Keratinocyte (primary cell): ENCODE results near the gene AP1S3. TPM values are rescaled to one million over a fixed set of nuclear protein-coding genes. Genes with fewer than 3 reads are reported as not detected.
"Not testable (repeated sequence)": the region's sequence is repeated elsewhere in the genome, so short reads cannot be mapped to it uniquely, and the experiment has no call there.

Experiments used
- DNase-seq: peaks from one replicate; pipeline ENCODE4 v3.0.0-alpha.2; 2011; ENCODE audit warnings: low read depth, missing footprints, low spot score
- FAIRE-seq: peaks from 2 replicates; lab custom pipeline; 2011; peaks lifted over from hg19 to GRCh38; lab: Jason Lieb, UNC
- H2AFZ ChIP-seq: 2 replicates; pipeline ENCODE4 v1.6.0; 2012; ENCODE audit warnings: low read length, control low read depth, inconsistent platforms; ENCODE audit not compliant: control insufficient read depth
- H3K27ac ChIP-seq: 2 replicates; pipeline ENCODE4 v1.5.1; 2011; ENCODE audit warnings: low read length; ENCODE audit not compliant: control insufficient read depth, insufficient read depth
- H3K27me3 ChIP-seq: 3 replicates; pipeline ENCODE4 v1.6.0; 2011; ENCODE audit warnings: low read length; ENCODE audit not compliant: control insufficient read depth, insufficient read depth; ENCODE audit errors: extremely low read depth
- H3K36me3 ChIP-seq, 2 experiments: 2 replicates in 1 of 2; 3 replicates in 1 of 2; pipeline ENCODE4 v1.5.1; 2011; ENCODE audit warnings: low read length in 2 of 2, mild to moderate bottlenecking in 1 of 2; ENCODE audit not compliant: control insufficient read depth in 2 of 2, insufficient read depth in 2 of 2; ENCODE audit errors: extremely low read depth in 1 of 2
- H3K4me1 ChIP-seq: 3 replicates; pipeline ENCODE4 v1.5.1; 2011; ENCODE audit warnings: low read length; ENCODE audit not compliant: control insufficient read depth, insufficient read depth; ENCODE audit errors: extremely low read depth
- H3K4me2 ChIP-seq: 3 replicates; pipeline ENCODE4 v1.6.0; 2011; ENCODE audit warnings: low read depth, low read length; ENCODE audit not compliant: control insufficient read depth, insufficient read depth; ENCODE audit errors: extremely low read depth
- H3K4me3 ChIP-seq, 3 experiments: fragments of 200-600 bp in 1 of 3; sonication (generic) in 1 of 3; 2 replicates in 2 of 3; 3 replicates in 1 of 3; pipeline ENCODE4 v1.5.1; 2011 to 2016; ENCODE audit warnings: low read length in 3 of 3, mild to moderate bottlenecking in 3 of 3, control low read depth in 2 of 3, inconsistent platforms in 1 of 3, low read depth in 1 of 3, mixed read lengths in 1 of 3, mixed run types in 1 of 3, moderate library complexity in 1 of 3; ENCODE audit not compliant: control insufficient read depth in 2 of 3, insufficient read depth in 2 of 3; ENCODE audit errors: extremely low read depth in 1 of 3
- H3K79me2 ChIP-seq: 2 replicates; pipeline ENCODE4 v1.6.0; 2012; ENCODE audit warnings: low read length; ENCODE audit not compliant: control insufficient read depth, insufficient read depth
- H3K9ac ChIP-seq: 3 replicates; pipeline ENCODE4 v1.6.0; 2011; ENCODE audit warnings: low read length; ENCODE audit not compliant: control insufficient read depth, insufficient read depth; ENCODE audit errors: extremely low read depth
- H3K9me1 ChIP-seq: 3 replicates; pipeline ENCODE4 v1.6.0; 2011; ENCODE audit warnings: low read length; ENCODE audit not compliant: control insufficient read depth, insufficient read depth; ENCODE audit errors: extremely low read depth
- H3K9me3 ChIP-seq: 2 replicates; pipeline ENCODE4 v1.5.1; 2012; ENCODE audit warnings: low read depth, low read length; ENCODE audit not compliant: control insufficient read depth
- H4K20me1 ChIP-seq: 3 replicates; pipeline ENCODE4 v1.6.0; 2011; ENCODE audit warnings: low read length; ENCODE audit not compliant: control insufficient read depth, insufficient read depth; ENCODE audit errors: extremely low read depth
- CTCF ChIP-seq, 3 experiments: IDR thresholded peaks in 1 of 3; conservative IDR thresholded peaks in 1 of 3; optimal IDR thresholded peaks in 1 of 3; 2 replicates in 2 of 3; 3 replicates in 1 of 3; pipeline versions ENCODE3 to v1.5.1; 2011; ENCODE audit warnings: low read length in 3 of 3, mild to moderate bottlenecking in 3 of 3, moderate library complexity in 2 of 3, control low read depth in 1 of 3, inconsistent platforms in 1 of 3; ENCODE audit not compliant: insufficient read depth in 2 of 3; ENCODE audit errors: extremely low read depth in 1 of 3
- EZH2 ChIP-seq: IDR thresholded peaks from one replicate; pipeline ENCODE4 v1.6.1; 2012; ENCODE audit warnings: inconsistent platforms, mild to moderate bottlenecking, low read length, moderate library complexity
- dilution Hi-C: fragments of 300-500 bp; cut with MboI; formaldehyde crosslinking; loops from one replicate; pipeline ENCODE4 v1.7.0; 2020; ENCODE audit warnings: low sequenced_read_pairs; ENCODE audit not compliant: extremely low pct_ligation_motif_present
- polyA plus RNA-seq, 5 experiments: library from polyadenylated mRNA; depleted of rRNA in 3 of 5; stranded (reverse) in 3 of 5; stranded (forward) in 1 of 5; unstranded in 1 of 5; fragments of >200 nt; gene quantifications; 1 replicate in 1 of 5; 2 replicates in 3 of 5; 3 replicates in 1 of 5; pipeline versions ENCODE4 v1.2.1 to v1.2.3, GENCODE V29; 2011 to 2012; ENCODE audit warnings: missing spikeins in 2 of 5, low read depth in 1 of 5, low replicate concordance in 1 of 5

AP1S3 gene
- polyA plus RNA-seq, 1 donor (not counting 4 experiments of a cell fraction or from before 2014, with no cell fraction given), result 33.7 TPM

- no peak for FAIRE-seq
- TF ChIP-seq EZH2 (no peak), CTCF (optimal IDR thresholded peaks at IDR 0.05 in 1 of 3, IDR thresholded peaks at IDR 0.05 in 1 of 3, conservative IDR thresholded peaks at IDR 0.05 in 1 of 3; ENCODE audit: extremely low read depth in 1 of 3, insufficient read depth in 2 of 3, low read length in 3 of 3) (no peak)
- dilution Hi-C loops, result no loop called here
- Histone ChIP-seq H3K27ac (peak overlapping the region; percentile 62), H3K79me2 (peaks cover 49% of the 10 kb centered on the region), H3K4me2 (peak overlapping the region; percentile 68), H3K4me1 (peaks cover 23% of the 10 kb centered on the region), H2AFZ (no peak overlapping the region), H4K20me1 (peaks cover 3% of the 10 kb centered on the region), H3K36me3 (no peaks in the 10 kb centered on the region), H3K9me3 (no peaks in the 10 kb centered on the region), H3K27me3 (no peaks in the 10 kb centered on the region), H3K4me3 (no peak overlapping the region), H3K9ac (no peak overlapping the region), H3K9me1 (no peaks in the 10 kb centered on the region)
- no peak for DNase-seq
Measured at GRCh38 chr2:223815884-223816570, 21.4 kb downstream of the AP1S3 start.

DNA sequence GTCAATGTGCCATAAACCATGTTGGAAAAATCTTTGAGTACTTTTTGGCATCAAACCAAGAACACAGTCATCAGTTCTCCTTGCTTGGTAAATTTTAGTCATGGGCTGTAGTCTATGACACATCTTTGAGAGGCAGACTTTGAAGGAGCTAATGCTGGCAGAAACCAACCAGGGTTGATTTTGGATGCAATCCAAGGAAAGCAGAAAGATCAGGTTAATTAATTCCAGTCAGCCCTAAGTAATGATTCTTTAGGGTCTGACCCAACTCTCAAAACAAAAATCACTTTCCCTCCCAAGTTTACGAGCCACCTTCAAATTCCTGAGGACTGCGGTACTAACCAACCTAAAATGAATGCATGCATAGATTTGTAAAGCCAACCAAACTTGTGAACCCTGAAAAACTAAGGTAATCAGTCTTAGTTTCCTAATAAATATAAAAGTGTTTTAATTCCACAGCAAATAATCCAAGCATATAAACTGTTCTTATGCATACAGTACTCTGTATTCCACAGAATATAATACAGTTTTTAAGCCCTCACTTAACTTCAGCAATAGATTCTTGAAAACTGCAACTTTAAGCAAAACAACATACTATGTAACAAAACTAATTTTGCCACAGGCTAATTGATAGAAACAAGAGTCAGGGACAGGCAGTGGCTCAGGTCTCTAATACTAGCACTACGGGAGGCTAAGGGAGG lies 22.0 kb downstream of the AP1S3 start:
- Histone ChIP-seq H3K9me3 (no peaks in the 10 kb centered on the region), H3K79me2 (peaks cover 45% of the 10 kb centered on the region), H3K4me2 (peak overlapping the region; percentile 68), H3K4me3 (peak overlapping the region in 1 of 3 experiments; percentile 5), H3K36me3 (no peaks in the 10 kb centered on the region), H3K27me3 (no peaks in the 10 kb centered on the region), H2AFZ (no peak overlapping the region), H3K4me1 (peaks cover 23% of the 10 kb centered on the region), H3K27ac (peak overlapping the region; percentile 62), H4K20me1 (peaks cover 3% of the 10 kb centered on the region), H3K9me1 (no peaks in the 10 kb centered on the region), H3K9ac (no peak overlapping the region)
- FAIRE-seq (peak; percentile 94), DNase-seq (peak; percentile 78)
- TF ChIP-seq CTCF (optimal IDR thresholded peaks at IDR 0.05 in 1 of 3, IDR thresholded peaks at IDR 0.05 in 1 of 3, conservative IDR thresholded peaks at IDR 0.05 in 1 of 3; ENCODE audit: extremely low read depth in 1 of 3, insufficient read depth in 2 of 3, low read length in 3 of 3), result no peak
- TF ChIP-seq EZH2, result no peak
- dilution Hi-C loops, result no loop called here

- H3K4me3 ChIP-seq, H3K36me3 ChIP-seq, H3K9ac ChIP-seq, H3K4me2 ChIP-seq, DNase-seq, H3K27me3 ChIP-seq, H2AFZ ChIP-seq, H3K9me3 ChIP-seq, H4K20me1 ChIP-seq, FAIRE-seq, dilution Hi-C loops, H3K27ac ChIP-seq, H3K9me1 ChIP-seq: not testable (repeated sequence)
- H3K4me1 ChIP-seq, result peaks cover 23% of the 10 kb centered on the region
- H3K79me2 ChIP-seq, result peaks cover 50% of the 10 kb centered on the region
Measured at GRCh38 chr2:223814764-223815163, 22.6 kb downstream of the AP1S3 start.
